LNCAP (cell line): ENCODE results near the gene PCK2.

Experiments used
- CTCF ChIP-seq: fragments of 450-650 bp; IDR thresholded peaks from 2 replicates; pipeline ENCODE4 v1.5.1; 2017; ENCODE audit warnings: mild to moderate bottlenecking

Gene PCK2

GRCh38 chr14:24115422-24116127, 21.5 kb downstream of the PCK2 start:
- no peak for TF ChIP-seq CTCF

GRCh38 chr14:24116128-24116814, 22.2 kb downstream of the PCK2 start:
- TF ChIP-seq CTCF, result no peak

GRCh38 chr14:24117179-24117578, 23.1 kb downstream of the PCK2 start:
- no peak for TF ChIP-seq CTCF

GRCh38 chr14:24119691-24120090, 25.6 kb downstream of the PCK2 start:
- TF ChIP-seq CTCF, result no peak

GRCh38 chr14:24121210-24121609, 27.1 kb downstream of the PCK2 start:
- TF ChIP-seq CTCF, result no peak

GRCh38 chr14:24122416-24122815, 28.3 kb downstream of the PCK2 start:
- TF ChIP-seq CTCF, result no peak

GRCh38 chr14:24122898-24123297, 28.8 kb downstream of the PCK2 start:
- TF ChIP-seq CTCF, result no peak
